ENCODE results near the gene G6PD.
A peak's percentile ranks its signal among the peaks of the same experiment; 100 is the strongest.

Gene G6PD

DNA sequence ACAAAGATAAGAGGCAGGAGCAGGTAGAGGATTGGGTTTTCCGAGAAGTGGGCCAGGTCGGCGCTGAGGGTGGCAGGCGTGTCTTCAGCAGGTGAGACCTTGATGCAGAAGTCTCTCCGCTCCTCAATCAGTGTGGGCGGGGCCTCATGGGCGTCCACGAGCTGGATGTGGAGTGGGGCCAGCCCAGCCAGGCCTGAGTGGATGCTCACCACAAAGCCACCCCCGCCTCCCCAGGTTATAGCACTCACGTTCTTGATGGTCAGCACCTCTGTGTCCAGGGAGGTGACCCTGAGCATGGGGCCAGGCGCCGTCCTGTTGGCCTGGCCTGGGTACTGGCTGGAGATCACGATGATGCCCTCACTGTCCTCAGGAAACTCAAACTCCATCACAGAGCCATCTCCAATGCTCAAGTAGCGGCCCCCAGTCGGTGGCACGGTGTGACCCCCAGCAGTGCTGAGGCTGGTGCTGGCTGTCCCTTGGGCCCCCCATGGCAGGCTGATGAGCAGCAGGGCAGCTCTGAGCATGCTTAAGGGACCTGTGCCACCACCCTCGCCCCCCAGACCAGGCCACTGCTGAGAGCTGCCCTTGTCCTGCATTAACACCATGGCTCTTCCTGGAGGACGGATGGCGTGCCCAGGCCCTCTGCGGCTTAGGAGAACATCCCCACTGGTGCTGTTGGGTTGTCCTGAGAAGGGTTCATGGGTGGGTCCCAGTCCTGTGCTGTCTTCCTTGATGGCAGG, 58.1 kb downstream of the G6PD start:
- TF ChIP-seq ZFX (IDR thresholded peaks at IDR 0.05; ENCODE audit: borderline replicate concordance): no peak
- TF ChIP-seq, protein P1, sequence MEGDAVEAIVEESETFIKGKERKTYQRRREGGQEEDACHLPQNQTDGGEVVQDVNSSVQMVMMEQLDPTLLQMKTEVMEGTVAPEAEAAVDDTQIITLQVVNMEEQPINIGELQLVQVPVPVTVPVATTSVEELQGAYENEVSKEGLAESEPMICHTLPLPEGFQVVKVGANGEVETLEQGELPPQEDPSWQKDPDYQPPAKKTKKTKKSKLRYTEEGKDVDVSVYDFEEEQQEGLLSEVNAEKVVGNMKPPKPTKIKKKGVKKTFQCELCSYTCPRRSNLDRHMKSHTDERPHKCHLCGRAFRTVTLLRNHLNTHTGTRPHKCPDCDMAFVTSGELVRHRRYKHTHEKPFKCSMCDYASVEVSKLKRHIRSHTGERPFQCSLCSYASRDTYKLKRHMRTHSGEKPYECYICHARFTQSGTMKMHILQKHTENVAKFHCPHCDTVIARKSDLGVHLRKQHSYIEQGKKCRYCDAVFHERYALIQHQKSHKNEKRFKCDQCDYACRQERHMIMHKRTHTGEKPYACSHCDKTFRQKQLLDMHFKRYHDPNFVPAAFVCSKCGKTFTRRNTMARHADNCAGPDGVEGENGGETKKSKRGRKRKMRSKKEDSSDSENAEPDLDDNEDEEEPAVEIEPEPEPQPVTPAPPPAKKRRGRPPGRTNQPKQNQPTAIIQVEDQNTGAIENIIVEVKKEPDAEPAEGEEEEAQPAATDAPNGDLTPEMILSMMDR (IDR thresholded peaks at IDR 0.05): no peak

DNA sequence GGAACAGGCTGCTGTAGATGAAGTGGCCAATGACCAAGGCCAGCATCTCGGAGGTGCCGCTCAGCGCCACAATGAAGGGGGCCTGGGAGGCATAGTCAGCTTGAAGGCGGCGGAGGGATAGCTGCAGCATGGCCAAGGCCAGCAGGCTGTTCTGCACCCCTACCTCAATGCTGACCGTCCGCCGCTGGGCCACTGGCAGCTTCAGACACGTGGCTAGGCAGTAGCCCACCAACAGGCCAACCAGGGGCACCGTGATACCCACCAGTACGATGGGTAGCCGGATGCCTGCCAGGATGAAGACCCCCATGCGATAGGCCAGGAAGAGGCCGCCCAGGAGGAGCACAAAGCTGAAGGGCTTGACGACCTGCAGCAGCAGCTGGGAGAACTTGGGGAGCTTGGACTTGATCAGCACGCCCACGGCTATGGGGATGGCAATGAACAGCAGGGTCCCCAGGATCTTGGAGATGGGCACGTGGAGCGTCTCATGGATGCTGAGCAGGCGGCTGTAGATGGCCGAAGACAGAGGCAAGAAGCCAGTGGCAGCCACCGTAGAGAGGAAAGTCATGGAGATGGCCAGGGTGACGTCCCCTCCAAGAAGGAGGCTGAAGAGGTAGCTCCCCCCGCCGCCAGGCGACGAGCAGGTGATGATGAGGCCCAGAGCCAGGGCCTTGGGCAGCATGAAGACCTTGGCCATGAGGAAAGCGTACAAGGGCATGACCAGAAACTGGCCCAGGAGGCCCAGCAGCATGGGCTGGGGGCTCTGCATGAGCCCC, 58.9 kb downstream of the G6PD start:
- TF ChIP-seq, protein P1 (IDR thresholded peaks at IDR 0.05): no peak
- TF ChIP-seq ZFX (IDR thresholded peaks at IDR 0.05; ENCODE audit: borderline replicate concordance): no peak
- H3K27ac ChIP-seq: peak overlapping the region; percentile 88

More for the DNA sequence above, 58.1 kb downstream of the G6PD start:
- H3K27ac ChIP-seq: no peak overlapping the region

DNA sequence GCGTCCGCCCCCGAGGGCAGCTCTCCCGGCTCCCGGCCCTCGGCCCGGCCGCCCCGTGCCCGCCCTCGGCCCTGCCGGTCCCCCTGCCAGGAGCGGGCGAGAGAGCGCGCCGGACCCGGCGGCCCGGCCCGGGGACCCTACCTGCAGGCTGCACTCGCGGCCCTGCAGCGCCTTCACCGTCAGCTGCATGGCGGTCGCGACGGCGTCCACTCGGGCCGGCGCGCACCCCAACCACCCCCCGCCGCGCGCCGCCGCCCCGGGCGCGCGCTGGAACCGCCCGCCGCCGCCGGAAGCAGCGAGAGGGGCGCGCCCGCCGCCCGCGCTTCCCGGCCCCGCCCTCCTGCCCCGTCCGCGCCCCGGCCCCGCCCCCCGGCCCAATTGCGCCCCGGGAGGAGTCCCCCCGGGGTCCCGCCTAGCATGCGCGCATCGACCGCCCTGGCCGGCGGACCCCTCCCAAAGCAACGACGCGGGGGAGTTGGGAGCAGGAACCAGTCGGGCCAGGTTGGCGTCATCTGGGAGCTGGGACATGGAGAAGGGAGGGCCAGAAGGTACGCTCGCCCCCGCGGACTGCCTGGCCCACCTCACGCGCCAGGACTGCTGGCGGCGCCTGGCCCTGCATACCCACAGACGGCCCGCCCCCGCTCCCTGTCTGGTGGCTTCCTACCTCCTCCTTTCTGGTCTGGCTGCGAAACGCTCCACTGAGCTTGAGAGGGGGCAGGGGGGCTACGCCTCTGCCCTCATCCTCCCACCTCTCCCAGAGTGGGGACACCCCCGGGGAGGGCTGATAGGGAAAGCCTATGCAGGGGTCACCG, 60.0 kb downstream of the G6PD start, which contains the start of gene UBL4A:
TSS of gene UBL4A (minus strand) at position 220 of the 812 bp plus-strand sequence. CDS start at position 189, 31 bp downstream.
- H3K27ac ChIP-seq: peak within 1 kb of the TSS; percentile 88
- TF ChIP-seq ZFX (IDR thresholded peaks at IDR 0.05; ENCODE audit: borderline replicate concordance): no peak
- TF ChIP-seq, protein P1 (IDR thresholded peaks at IDR 0.05): no peak

DNA sequence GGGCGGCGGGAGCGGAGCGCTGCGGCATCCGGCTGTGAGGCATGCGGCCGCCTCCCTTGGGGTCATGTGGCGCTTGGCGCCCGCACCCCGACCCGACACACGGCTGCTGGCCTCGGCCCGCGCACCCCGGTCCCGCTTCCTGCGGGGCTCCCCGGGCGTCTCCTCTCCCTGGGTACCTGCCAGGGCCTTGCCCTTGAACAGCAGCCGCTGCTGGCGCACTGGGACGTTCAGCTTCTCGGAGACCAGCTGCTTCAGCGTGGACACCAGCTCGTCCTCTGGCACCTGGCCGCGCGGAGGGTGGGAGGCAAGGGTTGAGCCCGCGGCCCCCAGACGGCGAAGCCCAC, 60.6 kb downstream of the G6PD start:
- TF ChIP-seq, protein P1 (IDR thresholded peaks at IDR 0.05): no peak
- no peak for TF ChIP-seq ZFX (IDR thresholded peaks at IDR 0.05; ENCODE audit: borderline replicate concordance)
- H3K27ac ChIP-seq: peak overlapping the region; percentile 88

DNA sequence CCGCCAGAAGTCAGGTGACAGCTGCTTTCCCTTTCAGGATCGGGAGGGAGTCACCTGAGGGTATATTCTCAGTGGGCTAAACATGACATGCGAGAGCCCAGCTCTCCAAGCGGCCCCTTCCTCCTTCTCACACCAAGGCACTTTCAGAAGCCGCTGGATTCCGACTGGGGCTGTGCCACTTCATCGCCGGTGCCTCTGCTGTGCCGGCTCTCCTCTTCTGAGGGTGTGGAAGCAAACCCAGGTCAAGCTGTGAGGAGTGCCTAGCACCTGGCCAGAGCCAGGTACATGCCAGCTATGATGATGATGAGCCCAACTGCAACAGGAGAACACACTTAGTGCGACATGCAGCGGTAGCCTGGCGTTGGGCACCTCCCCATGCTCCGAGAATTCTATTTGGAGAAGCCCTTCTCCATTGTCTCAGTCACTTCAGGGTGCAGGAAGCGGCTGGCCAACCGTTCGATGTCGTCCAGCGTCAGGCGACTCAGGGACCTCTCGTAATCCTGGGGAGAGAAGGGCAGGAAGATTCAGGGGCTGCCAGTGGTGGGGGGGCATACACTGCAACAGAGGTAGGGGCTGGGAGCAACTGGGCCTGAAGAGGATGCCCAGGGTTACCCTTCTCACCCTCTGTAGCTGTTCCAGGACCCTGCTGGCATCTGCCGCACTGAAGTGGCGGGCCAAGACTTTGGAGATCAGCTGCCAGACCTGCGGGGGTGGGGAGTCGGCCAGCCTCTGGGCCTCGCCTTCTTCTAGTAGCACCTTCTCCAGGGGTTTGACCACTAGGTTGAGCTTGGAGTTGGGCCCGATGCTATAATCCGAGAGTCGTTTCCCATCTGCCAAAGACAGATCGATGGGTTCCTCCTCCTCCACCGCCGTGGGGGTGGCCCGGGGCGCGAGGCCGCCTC, 61.2 kb downstream of the G6PD start:
- TF ChIP-seq, protein P1 (IDR thresholded peaks at IDR 0.05): no peak
- TF ChIP-seq ZFX (IDR thresholded peaks at IDR 0.05; ENCODE audit: borderline replicate concordance): no peak
- H3K27ac ChIP-seq: peak overlapping the region; percentile 88
